ENCODE measurements around the gene FOXI1. TPM values are rescaled to one million over a fixed set of nuclear protein-coding genes. Genes with fewer than 3 reads are reported as not detected.
A peak's percentile ranks its signal among the peaks of the same experiment; 100 is the strongest.

FOXI1 gene
- total RNA-seq, 1 donor = not detected

GRCh38 chr5:170147753-170148264 lies 42.1 kb downstream of the FOXI1 start:
- H3K4me3 ChIP-seq (ENCODE audit: low read depth, low read length) = no peak overlapping the region
- no peak for DNase-seq (ENCODE audit: low read depth)
- TF ChIP-seq CTCF (IDR thresholded peaks at IDR 0.05; ENCODE audit: insufficient read depth, low read length) = no peak

GRCh38 chr5:170148430-170149205 lies 42.9 kb downstream of the FOXI1 start:
- no peak overlapping the region for H3K4me3 ChIP-seq (ENCODE audit: low read depth, low read length)
- DNase-seq (ENCODE audit: low read depth) = no peak
- TF ChIP-seq CTCF (IDR thresholded peaks at IDR 0.05; ENCODE audit: insufficient read depth, low read length) = no peak

GRCh38 chr5:170149206-170149515 lies 43.5 kb downstream of the FOXI1 start:
- TF ChIP-seq CTCF (IDR thresholded peaks at IDR 0.05; ENCODE audit: insufficient read depth, low read length) = no peak
- no peak overlapping the region for H3K4me3 ChIP-seq (ENCODE audit: low read depth, low read length)
- DNase-seq (ENCODE audit: low read depth) = no peak

GRCh38 chr5:170150713-170151096 lies 45.0 kb downstream of the FOXI1 start:
- no peak overlapping the region for H3K4me3 ChIP-seq (ENCODE audit: low read depth, low read length)
- no peak for TF ChIP-seq CTCF (IDR thresholded peaks at IDR 0.05; ENCODE audit: insufficient read depth, low read length)
- no peak for DNase-seq (ENCODE audit: low read depth)

GRCh38 chr5:170151097-170151831 lies 45.6 kb downstream of the FOXI1 start:
- no peak overlapping the region for H3K4me3 ChIP-seq (ENCODE audit: low read depth, low read length)
- DNase-seq (ENCODE audit: low read depth) = peak; percentile 93
- TF ChIP-seq CTCF (IDR thresholded peaks at IDR 0.05; ENCODE audit: insufficient read depth, low read length) = no peak

- TF ChIP-seq CTCF (IDR thresholded peaks at IDR 0.05; ENCODE audit: insufficient read depth, low read length) = no peak
Observed at GRCh38 chr5:170152767-170153166, 47.1 kb downstream of the FOXI1 start.

More at GRCh38 chr5:170152767-170153166, 47.1 kb downstream of the FOXI1 start:
- no peak for DNase-seq (ENCODE audit: low read depth)
- H3K4me3 ChIP-seq (ENCODE audit: low read depth, low read length) = no peak overlapping the region

Data from fibroblast of the aortic adventitia (primary cell).